Measurements from ENCODE around the gene KCNQ1.

KCNQ1 gene

GRCh38 chr11:2741006-2741376 lies 296.2 kb downstream of the KCNQ1 start:
- DNase-seq (ENCODE audit: low read depth in 1 of 2, low spot score in 1 of 2) = no peak

- DNase-seq (ENCODE audit: low read depth in 1 of 2, low spot score in 1 of 2) = no peak
These were observed 296.7 kb downstream of the KCNQ1 start for GRCh38 chr11:2741377-2742131.

- no peak for DNase-seq (ENCODE audit: low read depth in 1 of 2, low spot score in 1 of 2)
These were observed 297.4 kb downstream of the KCNQ1 start for GRCh38 chr11:2742201-2742600.

- DNase-seq (ENCODE audit: low read depth in 1 of 2, low spot score in 1 of 2) = no peak
These were observed 298.0 kb downstream of the KCNQ1 start for GRCh38 chr11:2742611-2743426.

GRCh38 chr11:2743427-2744110 lies 298.8 kb downstream of the KCNQ1 start:
- no peak for DNase-seq (ENCODE audit: low read depth in 1 of 2, low spot score in 1 of 2)

GRCh38 chr11:2744166-2744565 lies 299.4 kb downstream of the KCNQ1 start:
- no peak for DNase-seq (ENCODE audit: low read depth in 1 of 2, low spot score in 1 of 2)

- DNase-seq (ENCODE audit: low read depth in 1 of 2, low spot score in 1 of 2) = no peak
These were observed 300.7 kb downstream of the KCNQ1 start for GRCh38 chr11:2745511-2745910.

- no peak for DNase-seq (ENCODE audit: low read depth in 1 of 2, low spot score in 1 of 2)
These were observed 301.8 kb downstream of the KCNQ1 start for GRCh38 chr11:2746401-2747247.

GRCh38 chr11:2747248-2748027 lies 302.6 kb downstream of the KCNQ1 start:
- DNase-seq (ENCODE audit: low read depth in 1 of 2, low spot score in 1 of 2) = no peak

- no peak for DNase-seq (ENCODE audit: low read depth in 1 of 2, low spot score in 1 of 2)
These were observed 303.4 kb downstream of the KCNQ1 start for GRCh38 chr11:2748061-2748813.

GRCh38 chr11:2748814-2749554 lies 304.2 kb downstream of the KCNQ1 start:
- DNase-seq (ENCODE audit: low read depth in 1 of 2, low spot score in 1 of 2) = no peak

GRCh38 chr11:2750101-2750681 lies 305.4 kb downstream of the KCNQ1 start:
- no peak for DNase-seq (ENCODE audit: low read depth in 1 of 2, low spot score in 1 of 2)

GRCh38 chr11:2750682-2751522 lies 306.1 kb downstream of the KCNQ1 start:
- DNase-seq (ENCODE audit: low read depth in 1 of 2, low spot score in 1 of 2) = no peak

- DNase-seq (ENCODE audit: low read depth in 1 of 2, low spot score in 1 of 2) = no peak
These were observed 306.9 kb downstream of the KCNQ1 start for GRCh38 chr11:2751523-2752203.

GRCh38 chr11:2752204-2752770 lies 307.5 kb downstream of the KCNQ1 start:
- DNase-seq (ENCODE audit: low read depth in 1 of 2, low spot score in 1 of 2) = no peak

- DNase-seq (ENCODE audit: low read depth in 1 of 2, low spot score in 1 of 2) = no peak
These were observed 308.1 kb downstream of the KCNQ1 start for GRCh38 chr11:2752923-2753322.

GRCh38 chr11:2754008-2754407 lies 309.2 kb downstream of the KCNQ1 start:
- DNase-seq (ENCODE audit: low read depth in 1 of 2, low spot score in 1 of 2) = no peak
